ENCODE results near the gene ZBTB16.

ZBTB16 gene

DNA sequence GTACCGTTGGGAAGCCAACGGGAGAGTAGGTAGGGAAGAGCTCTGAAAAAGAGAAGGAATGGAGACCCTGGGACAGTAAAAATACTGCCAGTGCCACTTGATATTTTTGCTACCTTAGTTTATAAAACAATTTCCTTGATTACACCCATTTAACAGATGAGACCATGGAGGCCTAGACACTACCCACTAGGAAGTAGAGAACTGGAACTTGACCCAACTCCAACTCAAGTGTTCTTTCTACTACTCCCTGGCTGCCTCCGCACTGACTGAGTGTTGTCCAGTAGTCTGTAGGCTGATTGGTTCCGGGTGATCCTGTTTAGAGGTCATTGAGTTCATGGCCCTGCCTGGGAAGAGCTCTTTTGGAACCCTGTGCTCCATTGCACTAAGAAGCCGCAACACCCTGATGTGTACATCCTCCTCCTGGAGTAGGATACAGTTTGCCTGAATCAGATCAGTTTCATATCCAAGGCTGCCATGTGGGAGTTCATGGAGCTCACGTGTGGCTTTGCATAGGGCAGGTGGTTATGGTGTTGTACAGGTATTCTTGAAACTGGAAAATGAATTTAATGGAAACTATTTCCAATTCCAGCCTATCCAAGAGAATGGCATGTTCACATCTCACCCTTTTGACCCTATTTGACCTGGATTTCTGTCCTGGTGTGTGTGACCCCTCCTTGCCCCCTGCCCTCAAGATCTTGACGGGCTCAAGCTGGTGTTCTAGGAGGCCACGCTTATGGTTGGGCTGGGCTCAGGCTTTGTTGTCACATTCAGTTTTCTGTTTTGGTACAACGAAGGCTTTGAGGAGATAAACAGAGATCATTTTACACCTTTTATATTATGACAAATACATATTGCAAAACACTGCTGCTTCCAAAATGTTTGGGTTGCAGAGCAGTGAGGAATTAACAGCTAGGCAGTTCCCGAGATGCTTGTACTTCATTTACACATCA lies 134.5 kb downstream of the ZBTB16 start:
- no peak for FAIRE-seq

GRCh38 chr11:114194702-114195101 lies 135.2 kb downstream of the ZBTB16 start:
- no peak for FAIRE-seq

DNA sequence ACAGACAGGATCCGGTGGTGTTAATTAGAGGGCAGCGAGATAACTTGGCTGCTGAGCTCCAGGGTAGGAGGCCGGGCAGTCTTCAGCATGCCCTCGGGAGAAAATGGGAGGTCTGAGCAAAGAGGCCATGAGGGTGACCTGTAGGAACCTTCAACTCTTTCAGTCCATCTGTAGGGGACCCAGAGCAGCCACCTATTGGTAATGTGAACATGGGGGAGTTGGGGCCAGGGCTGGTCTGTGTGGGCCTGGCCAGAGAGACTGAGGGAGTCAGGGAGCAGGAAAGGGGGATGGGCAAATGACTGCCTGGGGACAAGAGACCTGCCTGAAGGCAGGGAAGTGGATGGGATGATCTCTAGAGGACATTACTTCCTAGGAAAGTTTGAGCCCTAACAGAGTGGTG lies 135.6 kb downstream of the ZBTB16 start:
- FAIRE-seq: no peak

- FAIRE-seq: no peak
Measured at GRCh38 chr11:114195981-114196731, 136.6 kb downstream of the ZBTB16 start.

GRCh38 chr11:114196997-114197703 lies 137.6 kb downstream of the ZBTB16 start:
- FAIRE-seq: no peak

GRCh38 chr11:114197799-114198500 lies 138.4 kb downstream of the ZBTB16 start:
- no peak for FAIRE-seq

DNA sequence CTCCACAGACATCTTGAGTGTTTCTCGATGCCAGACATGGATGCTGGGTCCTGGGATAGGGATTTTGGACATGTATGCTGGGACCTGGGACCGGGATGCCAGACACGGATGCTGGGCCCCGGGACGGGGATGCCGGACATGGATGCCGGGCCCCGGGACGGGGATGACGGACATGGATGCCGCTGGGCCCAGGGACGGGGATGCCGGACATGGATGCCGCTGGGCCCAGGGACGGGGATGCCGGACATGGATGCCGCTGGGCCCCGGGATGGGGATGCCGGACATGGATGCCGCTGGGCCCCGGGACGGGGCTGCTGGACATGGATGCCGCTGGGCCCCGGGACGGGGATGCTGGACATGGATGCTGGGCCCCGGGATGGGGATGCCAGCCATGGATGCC lies 139.5 kb downstream of the ZBTB16 start:
- no peak for FAIRE-seq

DNA sequence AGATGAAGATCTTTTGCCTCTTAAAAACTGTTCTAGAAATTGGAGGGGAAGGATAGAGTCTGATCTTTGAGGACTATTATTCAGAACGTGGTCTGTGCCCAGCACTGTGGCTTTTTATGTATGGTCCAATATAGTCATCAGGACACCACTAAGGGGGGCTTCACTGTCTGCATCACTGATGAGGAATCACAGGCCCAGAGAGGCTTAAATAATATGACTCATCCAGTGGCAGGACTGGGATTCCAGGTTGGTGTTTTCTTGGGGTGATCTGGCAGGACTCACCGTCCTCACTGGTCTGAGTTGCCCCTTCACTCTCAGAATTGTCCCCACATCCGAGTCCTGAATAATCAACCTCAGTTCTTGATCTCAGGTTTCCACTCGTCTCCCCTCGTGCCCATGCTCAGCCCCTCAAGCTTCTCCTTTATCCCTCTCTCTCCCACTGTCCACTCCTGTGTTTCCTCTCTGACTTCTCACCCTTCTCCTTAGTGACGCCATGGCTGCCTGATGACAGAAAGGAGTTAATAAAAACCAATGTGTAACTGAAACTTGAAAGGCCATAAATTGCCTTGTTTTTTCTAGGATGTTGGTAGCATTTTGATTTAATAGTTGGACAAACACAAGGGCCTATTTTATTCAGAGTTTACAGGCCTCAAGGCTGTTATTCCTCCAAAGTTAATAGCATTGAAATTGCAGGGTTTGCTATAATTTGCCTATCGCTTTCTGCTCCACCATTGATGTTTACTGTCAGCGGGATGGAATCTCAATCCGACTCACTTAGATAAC lies 141.0 kb downstream of the ZBTB16 start:
- no peak for FAIRE-seq

- no peak for FAIRE-seq
Measured at GRCh38 chr11:114201219-114201618, 141.7 kb downstream of the ZBTB16 start.

- no peak for FAIRE-seq
Measured at GRCh38 chr11:114202011-114202609, 142.6 kb downstream of the ZBTB16 start.

DNA sequence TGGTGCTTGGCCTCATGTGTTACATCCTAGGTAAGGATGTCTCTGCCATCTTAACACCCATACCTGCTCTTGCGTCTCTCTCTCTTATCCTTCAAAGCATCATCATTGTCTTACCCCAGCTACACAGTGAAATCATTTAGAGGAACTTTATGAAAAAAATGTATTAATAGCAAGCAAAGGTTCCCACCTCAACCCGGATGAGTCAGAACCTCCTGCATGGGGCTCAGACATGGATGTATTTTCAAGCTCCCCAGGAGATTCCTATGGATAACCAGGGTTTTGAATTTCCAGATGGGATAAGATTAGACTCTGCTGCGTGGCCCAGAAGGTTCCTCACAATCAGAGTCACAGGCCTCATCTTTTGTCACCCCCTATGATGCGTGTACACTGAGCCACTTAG lies 147.6 kb downstream of the ZBTB16 start:
- no peak for FAIRE-seq

DNA sequence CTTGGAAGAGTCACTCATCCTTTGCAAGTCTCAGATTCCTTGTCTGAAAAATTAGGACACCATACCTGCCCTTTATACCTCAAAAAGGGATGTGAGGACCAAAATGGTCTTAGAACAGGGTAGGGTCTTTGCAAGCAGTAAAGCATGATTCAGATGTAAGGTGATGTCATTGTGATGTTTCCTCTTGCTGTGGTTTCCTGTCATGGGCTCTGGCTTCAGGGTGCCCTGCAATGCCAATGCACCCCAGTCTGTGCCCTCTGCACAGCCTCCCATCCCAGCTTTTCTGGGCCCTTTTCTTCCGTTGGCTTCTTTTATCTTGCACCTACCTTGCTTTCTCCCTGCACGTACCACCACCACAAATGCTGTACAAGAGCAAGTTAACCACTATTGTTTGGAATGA lies 148.9 kb downstream of the ZBTB16 start:
- FAIRE-seq: no peak

- no peak for FAIRE-seq
Measured at GRCh38 chr11:114209343-114209742, 149.8 kb downstream of the ZBTB16 start.

- FAIRE-seq: no peak
Measured at GRCh38 chr11:114209904-114210303, 150.4 kb downstream of the ZBTB16 start.

DNA sequence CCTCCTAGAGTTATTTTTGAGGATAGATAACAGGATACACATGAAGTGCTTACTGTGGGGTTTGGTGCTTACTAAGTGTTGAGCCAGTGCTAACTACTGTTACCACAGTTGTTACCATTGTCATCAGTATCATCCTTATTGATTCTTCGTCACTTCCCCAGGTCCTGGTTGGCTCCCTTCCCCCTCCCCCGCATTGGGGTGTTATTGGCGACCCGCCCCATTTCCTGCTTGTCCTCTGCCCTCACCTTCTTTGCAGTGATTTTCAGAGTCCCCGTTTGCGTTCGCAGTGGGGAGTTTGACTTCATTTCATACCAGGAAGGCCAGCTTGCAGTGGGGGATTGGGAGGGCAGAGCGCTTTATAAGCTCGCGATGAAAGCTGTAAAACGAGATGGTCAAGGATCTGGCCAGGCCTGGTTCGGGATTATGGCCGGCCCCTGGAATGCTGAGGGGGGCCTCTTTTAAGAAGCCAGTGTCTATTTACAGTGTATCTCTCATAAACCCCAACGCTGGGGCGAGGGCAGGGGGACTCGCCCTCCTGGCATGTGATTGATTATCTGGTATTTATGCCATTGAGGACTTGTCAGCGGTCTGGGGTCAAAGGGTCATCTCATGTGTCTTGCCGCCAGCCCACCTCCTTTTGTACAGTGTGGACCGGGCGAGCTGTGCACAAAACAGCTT lies 152.1 kb downstream of the ZBTB16 start:
- FAIRE-seq: no peak

DNA sequence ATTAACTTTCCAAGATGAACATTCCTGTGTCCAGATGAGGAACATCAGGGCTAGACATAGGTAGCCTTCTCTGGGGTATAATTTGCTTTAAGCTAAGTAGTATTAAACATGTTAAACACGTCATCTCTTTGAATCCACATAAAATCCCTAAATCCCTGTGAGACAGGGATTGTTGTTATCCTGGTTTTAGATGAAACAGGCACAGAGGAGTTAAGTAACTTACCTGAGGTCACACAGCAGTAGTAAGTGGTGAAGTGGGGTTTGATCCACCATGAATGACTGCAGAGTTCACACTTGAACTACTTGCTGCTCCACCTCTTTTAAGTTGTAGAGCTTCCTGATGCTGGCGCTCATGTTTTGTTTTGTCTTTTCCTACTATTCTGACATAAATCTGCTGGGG lies 154.1 kb downstream of the ZBTB16 start:
- no peak for FAIRE-seq

- no peak for FAIRE-seq
Measured at GRCh38 chr11:114215428-114215827, 155.9 kb downstream of the ZBTB16 start.

DNA sequence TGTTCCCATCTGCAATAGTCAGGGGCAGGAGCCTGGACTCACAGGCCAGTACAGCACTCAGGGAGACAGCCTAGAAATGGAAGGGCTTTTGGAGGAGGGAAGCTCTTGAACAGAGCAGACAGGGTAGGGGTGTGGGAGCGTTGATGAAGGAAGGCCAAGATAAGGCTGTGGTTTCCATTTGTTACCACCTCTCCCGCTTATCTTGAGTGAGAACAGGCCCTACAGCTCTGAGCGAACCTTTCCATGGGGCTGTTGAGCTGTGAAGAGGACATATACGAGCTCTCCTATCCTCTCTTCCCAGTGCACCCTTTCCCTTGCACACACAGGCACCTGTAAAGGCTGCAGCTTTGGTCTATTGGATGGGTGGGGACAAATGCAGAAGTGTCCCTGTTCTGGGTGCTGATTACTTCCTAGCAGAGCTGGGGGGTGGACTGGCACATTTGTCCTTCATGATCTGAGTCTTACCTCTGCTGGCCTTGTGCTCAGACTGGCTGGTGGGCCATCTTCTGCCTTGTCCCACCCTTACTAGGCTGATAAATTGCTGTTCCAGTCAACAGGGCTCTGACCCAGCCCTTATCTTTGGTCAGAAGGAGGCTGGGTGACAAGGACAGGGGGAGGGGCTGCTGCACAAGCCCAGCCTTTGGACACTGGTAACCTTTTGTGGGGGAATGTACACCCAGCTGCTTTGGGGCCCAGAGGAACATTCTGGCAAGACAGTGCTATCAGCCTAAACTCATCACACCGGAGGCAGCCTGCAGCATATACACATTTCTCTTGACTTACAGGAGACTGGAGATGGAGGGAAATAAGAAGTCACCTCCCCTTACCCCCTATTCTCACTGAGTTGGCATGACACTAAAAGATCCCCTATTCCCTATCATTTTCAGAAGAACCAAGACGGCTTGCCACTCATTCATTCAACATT lies 156.6 kb downstream of the ZBTB16 start:
- no peak for FAIRE-seq

DNA sequence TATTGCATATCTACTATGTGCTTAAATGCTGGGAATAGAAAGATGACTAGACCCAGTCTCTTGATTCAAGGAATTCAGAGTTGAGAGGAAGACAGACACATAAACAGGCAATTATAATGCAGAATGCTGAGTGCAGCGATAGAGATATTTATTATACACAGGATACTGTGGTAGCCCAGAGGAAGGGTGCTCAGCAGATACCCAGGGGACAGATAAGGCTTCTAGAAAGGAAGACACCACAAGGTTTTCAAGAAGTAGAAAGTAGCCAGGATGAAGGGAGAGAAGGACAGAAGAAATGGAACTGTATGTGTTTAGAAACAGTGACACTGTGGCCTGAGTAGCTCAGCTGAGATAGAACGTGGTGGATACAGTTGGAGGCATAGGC lies 157.3 kb downstream of the ZBTB16 start:
- FAIRE-seq: no peak

DNA sequence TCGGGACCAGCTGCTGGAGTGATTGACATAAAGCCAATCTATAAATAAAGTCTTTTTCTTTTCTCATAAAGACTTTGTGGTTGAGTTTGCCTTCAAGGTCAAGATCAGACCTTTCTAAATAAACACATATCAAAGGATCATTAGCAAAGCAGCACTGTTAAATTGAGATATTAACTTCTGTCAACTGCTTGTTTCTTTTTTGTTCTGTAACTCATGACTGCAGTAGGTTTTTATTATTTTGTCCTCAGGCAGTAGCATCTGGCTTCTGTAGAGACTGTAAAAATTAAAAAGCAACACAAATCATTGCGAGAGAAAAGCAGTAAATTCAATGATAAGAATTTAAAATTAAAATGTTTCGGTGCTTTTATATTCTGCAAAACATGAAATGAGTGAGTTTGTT lies 159.0 kb downstream of the ZBTB16 start:
- FAIRE-seq: no peak

All from A204.1 (cell line).